ENCODE results near the gene FAM169A. TPM values are rescaled to one million over a fixed set of nuclear protein-coding genes. Genes with fewer than 3 reads are reported as not detected.
"Not testable (repeated sequence)": the region's sequence is repeated elsewhere in the genome, so short reads cannot be mapped to it uniquely, and the experiment has no call there.

FAM169A gene
- total RNA-seq, 4 donors from 2014 or later: 0.15 to 3.1 (median 0.83) TPM

DNA sequence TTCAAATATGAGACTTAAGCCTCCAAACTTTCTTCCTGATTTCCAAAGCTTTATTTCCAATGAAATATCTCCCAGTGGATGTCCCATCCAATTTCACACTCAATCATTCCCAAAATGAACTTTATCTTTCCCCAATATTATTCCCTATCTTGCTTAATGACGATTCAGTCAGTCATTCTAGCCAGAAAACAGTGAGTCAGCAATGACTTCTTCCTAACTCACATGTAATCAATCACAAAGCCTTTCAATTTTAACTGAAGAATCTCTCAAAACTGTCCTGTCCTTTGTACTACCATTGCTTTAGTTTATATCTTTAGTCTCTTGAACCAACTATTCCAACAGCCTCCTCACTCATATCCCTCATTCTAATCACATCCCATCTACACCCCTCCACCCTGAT is 64.2 kb downstream of the FAM169A start:
- TF ChIP-seq POLR2AphosphoS5 (IDR thresholded peaks at IDR 0.05) (no peak), POLR2A (IDR thresholded peaks at IDR 0.05) (no peak), EP300 (IDR thresholded peaks at IDR 0.05) (no peak)
- TF ChIP-seq, protein P1, sequence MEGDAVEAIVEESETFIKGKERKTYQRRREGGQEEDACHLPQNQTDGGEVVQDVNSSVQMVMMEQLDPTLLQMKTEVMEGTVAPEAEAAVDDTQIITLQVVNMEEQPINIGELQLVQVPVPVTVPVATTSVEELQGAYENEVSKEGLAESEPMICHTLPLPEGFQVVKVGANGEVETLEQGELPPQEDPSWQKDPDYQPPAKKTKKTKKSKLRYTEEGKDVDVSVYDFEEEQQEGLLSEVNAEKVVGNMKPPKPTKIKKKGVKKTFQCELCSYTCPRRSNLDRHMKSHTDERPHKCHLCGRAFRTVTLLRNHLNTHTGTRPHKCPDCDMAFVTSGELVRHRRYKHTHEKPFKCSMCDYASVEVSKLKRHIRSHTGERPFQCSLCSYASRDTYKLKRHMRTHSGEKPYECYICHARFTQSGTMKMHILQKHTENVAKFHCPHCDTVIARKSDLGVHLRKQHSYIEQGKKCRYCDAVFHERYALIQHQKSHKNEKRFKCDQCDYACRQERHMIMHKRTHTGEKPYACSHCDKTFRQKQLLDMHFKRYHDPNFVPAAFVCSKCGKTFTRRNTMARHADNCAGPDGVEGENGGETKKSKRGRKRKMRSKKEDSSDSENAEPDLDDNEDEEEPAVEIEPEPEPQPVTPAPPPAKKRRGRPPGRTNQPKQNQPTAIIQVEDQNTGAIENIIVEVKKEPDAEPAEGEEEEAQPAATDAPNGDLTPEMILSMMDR (IDR thresholded peaks at IDR 0.05): no peak
- no peak overlapping the region for H3K4me3 ChIP-seq
- 16% methylated on average over 1 of the region's 1 CpG for WGBS

DNA sequence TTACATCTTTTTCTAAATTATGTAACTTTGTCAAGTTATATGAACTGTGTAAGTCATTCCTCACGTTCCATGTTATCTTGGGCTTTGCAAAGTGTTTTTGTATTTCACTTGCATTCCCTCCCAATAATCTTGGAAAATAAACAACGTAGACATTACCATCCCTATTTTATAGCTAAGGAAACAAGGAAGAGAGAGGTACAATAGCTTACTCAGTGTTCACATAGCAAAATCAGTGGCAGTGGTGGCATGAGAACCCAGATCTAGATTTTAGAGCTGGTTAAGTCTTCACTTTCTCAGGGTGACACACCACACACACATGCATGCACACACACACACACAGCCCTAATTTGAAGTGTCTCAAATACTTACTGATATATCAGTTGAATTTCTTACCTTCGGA is 65.0 kb downstream of the FAM169A start:
- H3K4me3 ChIP-seq: no peak overlapping the region
- no peaks in the 10 kb centered on the region for H3K9me3 ChIP-seq
- H3K27ac ChIP-seq: no peak overlapping the region
- H3K27me3 ChIP-seq: no peaks in the 10 kb centered on the region
- TF ChIP-seq, protein P1 (IDR thresholded peaks at IDR 0.05): no peak
- no peak for TF ChIP-seq EP300 (IDR thresholded peaks at IDR 0.05)
- TF ChIP-seq POLR2AphosphoS5 (IDR thresholded peaks at IDR 0.05): no peak
- no peak for TF ChIP-seq POLR2A (IDR thresholded peaks at IDR 0.05)
- WGBS: 79% methylated on average over 3 of the region's 3 CpGs
- no peaks in the 10 kb centered on the region for H3K36me3 ChIP-seq
- no peak for DNase-seq (ENCODE audit: low spot score in 2 of 2)
- no peaks in the 10 kb centered on the region for H3K4me1 ChIP-seq

More for the DNA sequence above, 64.2 kb downstream of the FAM169A start:
- no peaks in the 10 kb centered on the region for H3K36me3 ChIP-seq
- H3K4me1 ChIP-seq: no peaks in the 10 kb centered on the region
- no peak overlapping the region for H3K27ac ChIP-seq
- H3K9me3 ChIP-seq: no peaks in the 10 kb centered on the region
- H3K27me3 ChIP-seq: no peaks in the 10 kb centered on the region
- DNase-seq (ENCODE audit: low spot score in 2 of 2): no peak

DNA sequence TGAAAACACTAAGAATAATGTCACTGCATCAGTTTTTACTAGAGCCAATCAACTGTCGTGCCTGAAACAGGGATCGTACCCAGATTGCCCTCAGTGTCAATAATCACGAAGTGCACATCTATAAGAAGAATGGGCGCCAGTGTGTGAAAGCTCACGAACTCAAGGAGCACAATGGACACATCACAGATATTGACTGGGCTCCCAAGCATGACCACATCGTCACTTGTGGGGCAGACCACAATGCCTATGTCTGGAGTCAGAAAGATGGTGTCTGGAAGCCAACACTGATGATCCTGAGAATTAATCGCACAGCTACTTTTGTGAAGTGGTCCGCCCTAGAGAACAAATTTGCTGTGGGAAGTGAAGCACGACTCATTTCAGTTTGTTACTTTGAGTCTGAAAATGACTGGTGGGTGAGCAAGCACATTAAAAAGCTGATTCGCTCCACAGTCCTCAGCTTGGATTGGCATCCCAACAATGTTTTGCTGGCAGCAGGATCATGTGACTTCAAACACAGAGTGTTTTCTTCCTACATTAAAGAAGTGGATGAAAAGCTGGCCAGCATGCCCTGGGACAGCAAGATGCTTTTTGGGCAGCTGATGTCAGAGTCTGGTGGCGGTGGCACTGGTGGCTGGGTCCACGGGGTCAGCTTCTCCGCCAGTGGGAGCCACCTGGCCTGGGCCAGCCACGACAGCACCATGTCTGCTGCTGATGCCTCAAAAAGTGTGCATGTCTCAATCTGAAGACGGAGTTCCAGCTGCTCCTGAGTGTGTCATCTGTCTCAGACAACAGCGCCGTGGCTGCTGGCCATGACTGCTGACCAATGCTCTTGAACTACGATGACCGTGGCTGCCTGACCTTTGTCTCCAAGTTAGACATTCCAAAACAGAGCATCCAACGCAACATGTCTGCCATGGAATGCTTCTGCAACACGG is 66.9 kb downstream of the FAM169A start:
- 93% methylated on average over 20 of the region's 21 CpGs for WGBS
- Histone ChIP-seq H3K9me3 (no peaks in the 10 kb centered on the region), H3K27me3 (no peaks in the 10 kb centered on the region), H3K27ac (no peak overlapping the region), H3K36me3 (no peaks in the 10 kb centered on the region), H3K4me3 (no peak overlapping the region), H3K4me1 (no peaks in the 10 kb centered on the region)
- DNase-seq (ENCODE audit: low spot score in 2 of 2): no peak
- TF ChIP-seq POLR2A (IDR thresholded peaks at IDR 0.05): no peak
- no peak for TF ChIP-seq POLR2AphosphoS5 (IDR thresholded peaks at IDR 0.05)
- TF ChIP-seq, protein P1 (IDR thresholded peaks at IDR 0.05): no peak
- TF ChIP-seq EP300 (IDR thresholded peaks at IDR 0.05): no peak

DNA sequence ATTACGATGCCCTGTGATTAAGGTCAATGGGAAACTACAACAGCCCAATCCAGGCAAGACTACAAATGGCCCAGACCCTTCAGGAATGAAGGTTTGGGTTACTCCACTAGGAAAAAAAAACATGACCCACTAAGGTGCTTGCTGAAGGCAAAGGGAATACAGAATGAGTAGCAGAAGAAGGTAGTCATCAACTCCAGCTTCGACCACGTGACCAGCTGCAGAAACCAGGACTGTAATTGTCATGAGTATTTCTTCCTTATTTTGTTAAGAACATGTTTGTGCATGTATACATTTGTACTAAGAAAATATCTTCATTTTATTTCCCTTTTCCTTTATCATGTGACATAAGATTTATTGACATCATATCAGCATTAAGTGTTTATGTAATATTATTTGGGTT is 74.5 kb downstream of the FAM169A start:
- not testable (repeated sequence) for H3K4me3 ChIP-seq; DNase-seq (ENCODE audit: low spot score in 2 of 2); H3K27ac ChIP-seq; H3K27me3 ChIP-seq; H3K4me1 ChIP-seq; H3K9me3 ChIP-seq; H3K36me3 ChIP-seq
- WGBS: 86% methylated on average over 3 of the region's 3 CpGs

DNA sequence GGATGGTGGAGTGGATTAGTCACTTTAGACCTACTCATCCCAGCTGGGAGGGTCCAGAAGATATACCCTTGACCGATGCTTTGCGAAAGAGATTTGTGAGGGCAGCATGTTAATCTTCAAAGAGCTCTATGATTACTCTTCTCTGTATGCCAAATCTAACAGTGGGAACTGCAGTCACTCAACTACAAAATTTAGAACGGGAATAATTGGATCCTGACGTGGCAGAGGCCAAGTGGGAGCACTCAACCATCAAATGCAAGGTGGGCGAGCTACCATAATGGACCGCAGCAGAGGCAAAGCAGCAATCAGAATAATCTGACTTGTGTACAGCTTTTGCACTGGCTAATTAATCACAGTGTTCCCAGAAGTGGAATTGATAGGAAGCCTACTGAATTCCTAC is 78.8 kb downstream of the FAM169A start:
- TF ChIP-seq, protein P1 (IDR thresholded peaks at IDR 0.05): no peak
- no peak for TF ChIP-seq EP300 (IDR thresholded peaks at IDR 0.05)
- no peak for TF ChIP-seq POLR2A (IDR thresholded peaks at IDR 0.05)
- TF ChIP-seq POLR2AphosphoS5 (IDR thresholded peaks at IDR 0.05): no peak
- H3K27me3 ChIP-seq: no peaks in the 10 kb centered on the region
- no peak for DNase-seq (ENCODE audit: low spot score in 2 of 2)
- no peaks in the 10 kb centered on the region for H3K4me1 ChIP-seq
- no peak overlapping the region for H3K4me3 ChIP-seq
- 94% methylated on average over 6 of the region's 6 CpGs for WGBS
- H3K27ac ChIP-seq: no peak overlapping the region
- H3K9me3 ChIP-seq: no peaks in the 10 kb centered on the region
- no peaks in the 10 kb centered on the region for H3K36me3 ChIP-seq

Data from suprapubic skin (tissue), 4 donors.